SU-DHL-6 (cell line): Measurements from ENCODE around the gene EBF3.

Source experiments
- EZH2phosphoT487 ChIP-seq: fragments of 200-600 bp; sonication (generic), shearing (Covaris generic); conservative IDR thresholded peaks from 2 replicates; pipeline ENCODE4 v1.6.1; 2018; ENCODE audit warnings: mild to moderate bottlenecking, antibody characterized with exemption, low read length, moderate library complexity, mixed read lengths
- TF ChIP-seq, protein P1 (sequence below): fragments of 200-600 bp; sonication (generic); IDR thresholded peaks from one replicate; pipeline ENCODE4 v1.5.1; 2017; ENCODE audit warnings: antibody characterized with exemption, mild to moderate bottlenecking, low read length, moderate library complexity; ENCODE audit not compliant: insufficient read depth, poor library complexity, severe bottlenecking

DNA sequence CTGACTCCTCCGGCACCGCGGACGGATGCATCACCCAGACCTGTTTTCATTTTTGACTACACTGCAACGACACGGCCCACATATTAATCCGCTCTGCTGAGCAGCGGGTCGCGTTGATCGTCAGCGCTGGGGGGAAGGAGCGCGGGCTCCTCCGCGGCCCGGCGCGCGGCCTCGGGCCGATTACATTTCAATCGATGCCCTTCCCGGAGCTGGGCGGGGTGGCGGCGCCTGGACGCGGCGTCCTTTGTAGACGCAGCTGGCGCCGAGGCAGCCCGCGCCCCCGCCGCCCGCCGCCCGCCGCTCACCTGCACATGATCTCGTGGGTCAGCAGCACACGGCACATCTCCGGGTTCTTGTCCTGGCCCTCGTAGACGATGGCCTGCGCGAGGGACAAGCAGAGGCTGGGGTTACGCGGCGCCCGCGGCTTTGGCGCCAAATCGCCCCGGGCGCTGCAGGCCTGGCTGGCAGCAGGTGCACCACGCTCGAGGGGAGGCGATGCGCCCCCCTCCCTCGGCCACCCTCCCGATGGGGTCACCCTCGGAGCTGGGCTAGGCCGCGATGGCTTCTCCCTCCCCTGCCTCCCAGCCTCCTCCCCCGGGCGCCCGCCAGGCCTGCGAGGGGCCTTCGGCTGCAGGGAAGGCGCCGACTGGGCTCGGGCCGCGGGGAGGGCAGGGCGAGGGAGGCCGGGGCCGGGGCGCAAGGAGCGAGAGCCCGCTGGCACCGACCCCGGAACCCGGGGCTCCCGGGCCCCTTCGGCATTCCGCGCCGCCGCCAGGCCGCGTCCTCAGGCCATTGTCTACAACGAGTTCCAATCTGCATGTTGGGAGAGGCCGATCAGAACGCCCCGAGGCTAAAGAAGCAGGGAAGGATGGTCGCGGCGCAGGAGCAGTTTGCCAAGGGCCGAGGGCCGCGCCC lies 5.2 kb downstream of the EBF3 start:
- TF ChIP-seq, protein P1, sequence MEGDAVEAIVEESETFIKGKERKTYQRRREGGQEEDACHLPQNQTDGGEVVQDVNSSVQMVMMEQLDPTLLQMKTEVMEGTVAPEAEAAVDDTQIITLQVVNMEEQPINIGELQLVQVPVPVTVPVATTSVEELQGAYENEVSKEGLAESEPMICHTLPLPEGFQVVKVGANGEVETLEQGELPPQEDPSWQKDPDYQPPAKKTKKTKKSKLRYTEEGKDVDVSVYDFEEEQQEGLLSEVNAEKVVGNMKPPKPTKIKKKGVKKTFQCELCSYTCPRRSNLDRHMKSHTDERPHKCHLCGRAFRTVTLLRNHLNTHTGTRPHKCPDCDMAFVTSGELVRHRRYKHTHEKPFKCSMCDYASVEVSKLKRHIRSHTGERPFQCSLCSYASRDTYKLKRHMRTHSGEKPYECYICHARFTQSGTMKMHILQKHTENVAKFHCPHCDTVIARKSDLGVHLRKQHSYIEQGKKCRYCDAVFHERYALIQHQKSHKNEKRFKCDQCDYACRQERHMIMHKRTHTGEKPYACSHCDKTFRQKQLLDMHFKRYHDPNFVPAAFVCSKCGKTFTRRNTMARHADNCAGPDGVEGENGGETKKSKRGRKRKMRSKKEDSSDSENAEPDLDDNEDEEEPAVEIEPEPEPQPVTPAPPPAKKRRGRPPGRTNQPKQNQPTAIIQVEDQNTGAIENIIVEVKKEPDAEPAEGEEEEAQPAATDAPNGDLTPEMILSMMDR: no peak
- no peak for TF ChIP-seq EZH2phosphoT487
